Keratinocyte (primary cell): ENCODE measurements around the gene OLR1. TPM values are rescaled to one million over a fixed set of nuclear protein-coding genes. Genes with fewer than 3 reads are reported as not detected.

Source experiments
- DNase-seq: peaks from one replicate; pipeline ENCODE4 v3.0.0-alpha.2; 2011; ENCODE audit warnings: low read depth, missing footprints, low spot score
- FAIRE-seq: peaks from 2 replicates; lab custom pipeline; 2011; peaks lifted over from hg19 to GRCh38; lab: Jason Lieb, UNC
- H2AFZ ChIP-seq: 2 replicates; pipeline ENCODE4 v1.6.0; 2012; ENCODE audit warnings: low read length, control low read depth, inconsistent platforms; ENCODE audit not compliant: control insufficient read depth
- H3K27ac ChIP-seq: 2 replicates; pipeline ENCODE4 v1.5.1; 2011; ENCODE audit warnings: low read length; ENCODE audit not compliant: control insufficient read depth, insufficient read depth
- H3K27me3 ChIP-seq: 3 replicates; pipeline ENCODE4 v1.6.0; 2011; ENCODE audit warnings: low read length; ENCODE audit not compliant: control insufficient read depth, insufficient read depth; ENCODE audit errors: extremely low read depth
- H3K36me3 ChIP-seq, 2 experiments: 2 replicates in 1 of 2; 3 replicates in 1 of 2; pipeline ENCODE4 v1.5.1; 2011; ENCODE audit warnings: low read length in 2 of 2, mild to moderate bottlenecking in 1 of 2; ENCODE audit not compliant: control insufficient read depth in 2 of 2, insufficient read depth in 2 of 2; ENCODE audit errors: extremely low read depth in 1 of 2
- H3K4me1 ChIP-seq: 3 replicates; pipeline ENCODE4 v1.5.1; 2011; ENCODE audit warnings: low read length; ENCODE audit not compliant: control insufficient read depth, insufficient read depth; ENCODE audit errors: extremely low read depth
- H3K4me2 ChIP-seq: 3 replicates; pipeline ENCODE4 v1.6.0; 2011; ENCODE audit warnings: low read depth, low read length; ENCODE audit not compliant: control insufficient read depth, insufficient read depth; ENCODE audit errors: extremely low read depth
- H3K4me3 ChIP-seq, 3 experiments: fragments of 200-600 bp in 1 of 3; sonication (generic) in 1 of 3; 2 replicates in 2 of 3; 3 replicates in 1 of 3; pipeline ENCODE4 v1.5.1; 2011 to 2016; ENCODE audit warnings: low read length in 3 of 3, mild to moderate bottlenecking in 3 of 3, control low read depth in 2 of 3, inconsistent platforms in 1 of 3, low read depth in 1 of 3, mixed read lengths in 1 of 3, mixed run types in 1 of 3, moderate library complexity in 1 of 3; ENCODE audit not compliant: control insufficient read depth in 2 of 3, insufficient read depth in 2 of 3; ENCODE audit errors: extremely low read depth in 1 of 3
- H3K79me2 ChIP-seq: 2 replicates; pipeline ENCODE4 v1.6.0; 2012; ENCODE audit warnings: low read length; ENCODE audit not compliant: control insufficient read depth, insufficient read depth
- H3K9ac ChIP-seq: 3 replicates; pipeline ENCODE4 v1.6.0; 2011; ENCODE audit warnings: low read length; ENCODE audit not compliant: control insufficient read depth, insufficient read depth; ENCODE audit errors: extremely low read depth
- H3K9me1 ChIP-seq: 3 replicates; pipeline ENCODE4 v1.6.0; 2011; ENCODE audit warnings: low read length; ENCODE audit not compliant: control insufficient read depth, insufficient read depth; ENCODE audit errors: extremely low read depth
- H3K9me3 ChIP-seq: 2 replicates; pipeline ENCODE4 v1.5.1; 2012; ENCODE audit warnings: low read depth, low read length; ENCODE audit not compliant: control insufficient read depth
- H4K20me1 ChIP-seq: 3 replicates; pipeline ENCODE4 v1.6.0; 2011; ENCODE audit warnings: low read length; ENCODE audit not compliant: control insufficient read depth, insufficient read depth; ENCODE audit errors: extremely low read depth
- EZH2 ChIP-seq: IDR thresholded peaks from one replicate; pipeline ENCODE4 v1.6.1; 2012; ENCODE audit warnings: inconsistent platforms, mild to moderate bottlenecking, low read length, moderate library complexity
- dilution Hi-C: fragments of 300-500 bp; cut with MboI; formaldehyde crosslinking; loops from one replicate; pipeline ENCODE4 v1.7.0; 2020; ENCODE audit warnings: low sequenced_read_pairs; ENCODE audit not compliant: extremely low pct_ligation_motif_present
- polyA plus RNA-seq, 5 experiments: library from polyadenylated mRNA; depleted of rRNA in 3 of 5; stranded (reverse) in 3 of 5; stranded (forward) in 1 of 5; unstranded in 1 of 5; fragments of >200 nt; gene quantifications; 1 replicate in 1 of 5; 2 replicates in 3 of 5; 3 replicates in 1 of 5; pipeline versions ENCODE4 v1.2.1 to v1.2.3, GENCODE V29; 2011 to 2012; ENCODE audit warnings: missing spikeins in 2 of 5, low read depth in 1 of 5, low replicate concordance in 1 of 5
- TF ChIP-seq, protein P1 (sequence below), 3 experiments: IDR thresholded peaks in 1 of 3; conservative IDR thresholded peaks in 1 of 3; optimal IDR thresholded peaks in 1 of 3; 2 replicates in 2 of 3; 3 replicates in 1 of 3; pipeline versions ENCODE3 to v1.5.1; 2011; ENCODE audit warnings: low read length in 3 of 3, mild to moderate bottlenecking in 3 of 3, moderate library complexity in 2 of 3, control low read depth in 1 of 3, inconsistent platforms in 1 of 3; ENCODE audit not compliant: insufficient read depth in 2 of 3; ENCODE audit errors: extremely low read depth in 1 of 3

Gene OLR1
- polyA plus RNA-seq, 1 donor (not counting 4 experiments of a cell fraction or from before 2014, with no cell fraction given) = 0.17 TPM

DNA sequence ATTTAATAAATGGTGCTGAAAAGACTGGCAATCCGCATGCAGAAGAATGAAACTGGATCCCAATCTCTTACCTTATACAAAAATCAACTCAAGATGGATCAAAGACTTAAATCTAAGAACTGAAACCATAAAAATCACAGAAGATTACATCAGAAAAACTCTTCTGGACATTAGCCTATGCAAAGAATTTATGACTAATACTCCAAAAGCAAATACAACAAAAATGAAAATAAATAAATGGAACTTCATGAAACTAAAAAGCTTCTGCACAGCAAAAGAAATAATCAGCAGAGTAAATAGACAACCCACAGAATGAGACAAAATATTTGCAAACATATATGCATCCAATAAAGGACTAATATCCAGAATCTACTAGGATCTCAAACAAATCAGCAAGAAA lies 58.9 kb downstream of the OLR1 start:
- H3K4me3 ChIP-seq = no peak overlapping the region
- H3K9me1 ChIP-seq = no peaks in the 10 kb centered on the region
- H3K9me3 ChIP-seq = no peaks in the 10 kb centered on the region
- no peak for DNase-seq
- H3K4me2 ChIP-seq = no peak overlapping the region
- no peaks in the 10 kb centered on the region for H3K79me2 ChIP-seq
- H3K27ac ChIP-seq = no peak overlapping the region
- H3K4me1 ChIP-seq = no peaks in the 10 kb centered on the region
- H4K20me1 ChIP-seq = no peaks in the 10 kb centered on the region
- H3K27me3 ChIP-seq = no peaks in the 10 kb centered on the region
- FAIRE-seq = no peak
- TF ChIP-seq, protein P1, sequence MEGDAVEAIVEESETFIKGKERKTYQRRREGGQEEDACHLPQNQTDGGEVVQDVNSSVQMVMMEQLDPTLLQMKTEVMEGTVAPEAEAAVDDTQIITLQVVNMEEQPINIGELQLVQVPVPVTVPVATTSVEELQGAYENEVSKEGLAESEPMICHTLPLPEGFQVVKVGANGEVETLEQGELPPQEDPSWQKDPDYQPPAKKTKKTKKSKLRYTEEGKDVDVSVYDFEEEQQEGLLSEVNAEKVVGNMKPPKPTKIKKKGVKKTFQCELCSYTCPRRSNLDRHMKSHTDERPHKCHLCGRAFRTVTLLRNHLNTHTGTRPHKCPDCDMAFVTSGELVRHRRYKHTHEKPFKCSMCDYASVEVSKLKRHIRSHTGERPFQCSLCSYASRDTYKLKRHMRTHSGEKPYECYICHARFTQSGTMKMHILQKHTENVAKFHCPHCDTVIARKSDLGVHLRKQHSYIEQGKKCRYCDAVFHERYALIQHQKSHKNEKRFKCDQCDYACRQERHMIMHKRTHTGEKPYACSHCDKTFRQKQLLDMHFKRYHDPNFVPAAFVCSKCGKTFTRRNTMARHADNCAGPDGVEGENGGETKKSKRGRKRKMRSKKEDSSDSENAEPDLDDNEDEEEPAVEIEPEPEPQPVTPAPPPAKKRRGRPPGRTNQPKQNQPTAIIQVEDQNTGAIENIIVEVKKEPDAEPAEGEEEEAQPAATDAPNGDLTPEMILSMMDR (optimal IDR thresholded peaks at IDR 0.05 in 1 of 3, IDR thresholded peaks at IDR 0.05 in 1 of 3, conservative IDR thresholded peaks at IDR 0.05 in 1 of 3; ENCODE audit: extremely low read depth in 1 of 3, insufficient read depth in 2 of 3, low read length in 3 of 3) = no peak
- TF ChIP-seq EZH2 = no peak
- no peak overlapping the region for H3K9ac ChIP-seq
- H2AFZ ChIP-seq = no peak overlapping the region
- dilution Hi-C loops = no loop called here
- H3K36me3 ChIP-seq = no peaks in the 10 kb centered on the region

DNA sequence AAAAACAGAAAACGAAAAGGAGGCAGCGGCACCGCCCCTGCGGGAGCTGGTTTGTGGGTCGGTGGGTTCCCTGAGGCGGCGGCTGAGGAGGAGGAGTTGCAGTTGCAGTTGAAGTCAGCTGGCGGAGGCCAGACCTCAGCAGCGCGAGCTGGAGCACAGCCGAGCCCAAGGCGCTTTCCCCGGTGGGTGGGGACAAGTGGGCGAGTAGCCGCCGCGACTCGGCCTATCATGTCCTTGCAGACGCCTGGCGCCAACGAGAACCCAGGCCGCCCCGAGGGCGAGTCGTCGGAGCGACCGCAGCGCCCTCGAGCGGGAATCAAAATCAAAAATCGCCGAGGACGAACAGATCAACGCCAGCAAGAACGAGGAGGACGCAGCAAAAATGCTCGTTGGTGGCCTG lies 60.5 kb downstream of the OLR1 start:
- Histone ChIP-seq H3K9me1 (no peaks in the 10 kb centered on the region), H4K20me1 (no peaks in the 10 kb centered on the region), H3K27me3 (no peaks in the 10 kb centered on the region), H3K9me3 (no peaks in the 10 kb centered on the region), H3K4me1 (no peaks in the 10 kb centered on the region), H3K9ac (no peak overlapping the region), H2AFZ (no peak overlapping the region), H3K36me3 (no peaks in the 10 kb centered on the region), H3K27ac (no peak overlapping the region), H3K4me3 (no peak overlapping the region), H3K79me2 (no peaks in the 10 kb centered on the region), H3K4me2 (no peak overlapping the region)
- FAIRE-seq (no peak), DNase-seq (no peak)
- TF ChIP-seq EZH2 = no peak
- TF ChIP-seq, protein P1 (optimal IDR thresholded peaks at IDR 0.05 in 1 of 3, IDR thresholded peaks at IDR 0.05 in 1 of 3, conservative IDR thresholded peaks at IDR 0.05 in 1 of 3; ENCODE audit: extremely low read depth in 1 of 3, insufficient read depth in 2 of 3, low read length in 3 of 3) = no peak
- dilution Hi-C loops = no loop called here
